Activated CD4-positive, alpha-beta T cell treated with anti-CD3 and anti-CD28 coated beads, Interleukin-2, amount 10 ng/mL, durations not matched to agents 7 days and 5 days (primary cell): ENCODE measurements around the gene VSTM4. TPM values are rescaled to one million over a fixed set of nuclear protein-coding genes. Genes with fewer than 3 reads are reported as not detected.

Source experiments
- CTCF ChIA-PET: fragments of 350-600 bp; sonication (Branson Sonifier 250); formaldehyde crosslinking; loops from one replicate; lab custom pipeline; 2021; ENCODE audit warnings: antibody characterized with exemption; lab: Charles Lee
- POLR2A ChIA-PET: fragments of 350-600 bp; sonication (Branson Sonifier 250); formaldehyde crosslinking; loops from one replicate; lab custom pipeline; 2021; ENCODE audit warnings: antibody characterized with exemption; lab: Charles Lee
- DNase-seq: peaks from one replicate; pipeline ENCODE4 v3.0.0-alpha.2; 2020
- H3K27ac Mint-ChIP-seq: one replicate; pipeline ENCODE4 v1.8.0; 2021; ENCODE audit warnings: mild to moderate bottlenecking, moderate library complexity, mixed read lengths
- H3K27me3 Mint-ChIP-seq: one replicate; pipeline ENCODE4 v1.8.0; 2021; ENCODE audit warnings: mixed read lengths
- H3K36me3 Mint-ChIP-seq: one replicate; pipeline ENCODE4 v1.8.0; 2021; ENCODE audit warnings: low read depth, mixed read lengths
- H3K4me1 Mint-ChIP-seq: one replicate; pipeline ENCODE4 v1.8.0; 2021; ENCODE audit warnings: mixed read lengths
- H3K4me3 Mint-ChIP-seq: one replicate; pipeline ENCODE4 v1.8.0; 2021; ENCODE audit warnings: mild to moderate bottlenecking, moderate library complexity, mixed read lengths
- H3K9me3 Mint-ChIP-seq: one replicate; pipeline ENCODE4 v1.8.0; 2021; ENCODE audit warnings: mixed read lengths
- total RNA-seq, 2 experiments: library from RNA; stranded (reverse); gene quantifications; one replicate each; pipeline ENCODE4 v1.2.3, GENCODE V29; 2021

Gene VSTM4
- total RNA-seq, 2 experiments from 2014 or later: 0.12 to 0.15 TPM

- H3K9me3 Mint-ChIP-seq: peaks cover 8% of the 10 kb centered on the region
- peaks cover 2% of the 10 kb centered on the region for H3K27me3 Mint-ChIP-seq
- CTCF ChIA-PET: no interaction called here
- POLR2A ChIA-PET: interaction anchor here (0.6 kb wide), 1 partner anchor 104 kb away, joined by 3 read pairs; no protein-coding TSS in a partner anchor
- no peak for DNase-seq
- H3K36me3 Mint-ChIP-seq: peaks cover 1% of the 10 kb centered on the region
- H3K27ac Mint-ChIP-seq: no peak overlapping the region
- no peak overlapping the region for H3K4me3 Mint-ChIP-seq
- no peaks in the 10 kb centered on the region for H3K4me1 Mint-ChIP-seq
Measured at GRCh38 chr10:49091450-49092210, 23.7 kb downstream of the VSTM4 start.

GRCh38 chr10:49090696-49091380 is 24.5 kb downstream of the VSTM4 start:
- Mint-ChIP-seq H3K9me3 (peaks cover 12% of the 10 kb centered on the region), H3K36me3 (peaks cover 1% of the 10 kb centered on the region), H3K4me3 (no peak overlapping the region), H3K27ac (no peak overlapping the region), H3K27me3 (peaks cover 2% of the 10 kb centered on the region), H3K4me1 (no peaks in the 10 kb centered on the region)
- CTCF ChIA-PET: no interaction called here
- DNase-seq: no peak
- POLR2A ChIA-PET: no interaction called here

GRCh38 chr10:49090189-49090575 is 25.1 kb downstream of the VSTM4 start:
- Mint-ChIP-seq H3K36me3 (peaks cover 1% of the 10 kb centered on the region), H3K4me3 (no peak overlapping the region), H3K27me3 (peaks cover 2% of the 10 kb centered on the region), H3K4me1 (no peaks in the 10 kb centered on the region), H3K27ac (no peak overlapping the region), H3K9me3 (peaks cover 14% of the 10 kb centered on the region)
- CTCF ChIA-PET: no interaction called here
- DNase-seq: no peak
- POLR2A ChIA-PET: no interaction called here

- no peak for DNase-seq
- CTCF ChIA-PET: interaction anchor here (1.1 kb wide), 1 partner anchor 10 kb away, joined by 3 read pairs; no protein-coding TSS in a partner anchor
- H3K36me3 Mint-ChIP-seq: peaks cover 1% of the 10 kb centered on the region
- no peak overlapping the region for H3K4me3 Mint-ChIP-seq
- H3K27ac Mint-ChIP-seq: no peak overlapping the region
- POLR2A ChIA-PET: no interaction called here
- H3K27me3 Mint-ChIP-seq: peaks cover 2% of the 10 kb centered on the region
- peaks cover 15% of the 10 kb centered on the region for H3K9me3 Mint-ChIP-seq
- no peaks in the 10 kb centered on the region for H3K4me1 Mint-ChIP-seq
Measured at GRCh38 chr10:49089557-49090188, 25.6 kb downstream of the VSTM4 start.

- peaks cover 2% of the 10 kb centered on the region for H3K27me3 Mint-ChIP-seq
- no peak overlapping the region for H3K27ac Mint-ChIP-seq
- ChIA-PET CTCF (interaction anchor here (0.6 to 1.4 kb wide), 3 partner anchors 9 to 561 kb away, joined by 3 to 5 read pairs (median 4); no protein-coding TSS in a partner anchor), POLR2A (no interaction called here)
- H3K4me3 Mint-ChIP-seq: no peak overlapping the region
- peaks cover 16% of the 10 kb centered on the region for H3K9me3 Mint-ChIP-seq
- H3K4me1 Mint-ChIP-seq: no peaks in the 10 kb centered on the region
- H3K36me3 Mint-ChIP-seq: peaks cover 1% of the 10 kb centered on the region
- no peak for DNase-seq
Measured at GRCh38 chr10:49089152-49089551, 26.2 kb downstream of the VSTM4 start.

- Mint-ChIP-seq H3K36me3 (peaks cover 1% of the 10 kb centered on the region), H3K9me3 (peaks cover 16% of the 10 kb centered on the region), H3K4me1 (no peaks in the 10 kb centered on the region), H3K27me3 (peaks cover 2% of the 10 kb centered on the region), H3K4me3 (no peak overlapping the region), H3K27ac (no peak overlapping the region)
- CTCF ChIA-PET: no interaction called here
- POLR2A ChIA-PET: no interaction called here
- DNase-seq: no peak
Measured at GRCh38 chr10:49086889-49087288, 28.4 kb downstream of the VSTM4 start.

- DNase-seq: no peak
Measured at GRCh38 chr10:49083261-49083660, 32.1 kb downstream of the VSTM4 start.

GRCh38 chr10:49082766-49083165 is 32.6 kb downstream of the VSTM4 start:
- Mint-ChIP-seq H3K36me3 (peaks cover 1% of the 10 kb centered on the region), H3K4me1 (peaks cover 10% of the 10 kb centered on the region), H3K27me3 (peaks cover 5% of the 10 kb centered on the region), H3K4me3 (no peak overlapping the region), H3K9me3 (peaks cover 16% of the 10 kb centered on the region), H3K27ac (no peak overlapping the region)
- DNase-seq: no peak
- CTCF ChIA-PET: interaction anchor here (0.7 to 1.1 kb wide), 2 partner anchors 9 to 32 kb away, joined by 3 to 4 read pairs; partner anchors contain the start of gene VSTM4
- POLR2A ChIA-PET: no interaction called here

More at GRCh38 chr10:49083261-49083660, 32.1 kb downstream of the VSTM4 start:
- peaks cover 16% of the 10 kb centered on the region for H3K9me3 Mint-ChIP-seq
- H3K27ac Mint-ChIP-seq: no peak overlapping the region
- peaks cover 1% of the 10 kb centered on the region for H3K36me3 Mint-ChIP-seq
- no peak overlapping the region for H3K4me3 Mint-ChIP-seq
- POLR2A ChIA-PET: no interaction called here
- peaks cover 9% of the 10 kb centered on the region for H3K4me1 Mint-ChIP-seq
- CTCF ChIA-PET: interaction anchor here (0.7 to 1.1 kb wide), 2 partner anchors 9 to 32 kb away, joined by 3 to 4 read pairs; partner anchors contain the start of gene VSTM4
- peaks cover 5% of the 10 kb centered on the region for H3K27me3 Mint-ChIP-seq

- Mint-ChIP-seq H3K36me3 (no peaks in the 10 kb centered on the region), H3K27me3 (peaks cover 4% of the 10 kb centered on the region), H3K4me3 (no peak overlapping the region), H3K4me1 (peaks cover 16% of the 10 kb centered on the region), H3K27ac (no peak overlapping the region), H3K9me3 (peaks cover 8% of the 10 kb centered on the region)
- POLR2A ChIA-PET: no interaction called here
- DNase-seq: no peak
- CTCF ChIA-PET: no interaction called here
Measured at GRCh38 chr10:49081547-49082275, 33.6 kb downstream of the VSTM4 start.

GRCh38 chr10:49080965-49081364 is 34.4 kb downstream of the VSTM4 start:
- POLR2A ChIA-PET: no interaction called here
- peaks cover 20% of the 10 kb centered on the region for H3K4me1 Mint-ChIP-seq
- no peak overlapping the region for H3K4me3 Mint-ChIP-seq
- no peak overlapping the region for H3K27ac Mint-ChIP-seq
- CTCF ChIA-PET: interaction anchor here (1.2 kb wide), 1 partner anchor 8 kb away, joined by 3 read pairs; no protein-coding TSS in a partner anchor
- no peak for DNase-seq
- H3K27me3 Mint-ChIP-seq: peaks cover 4% of the 10 kb centered on the region
- H3K9me3 Mint-ChIP-seq: peaks cover 4% of the 10 kb centered on the region
- H3K36me3 Mint-ChIP-seq: no peaks in the 10 kb centered on the region

- Mint-ChIP-seq H3K4me1 (peaks cover 20% of the 10 kb centered on the region), H3K36me3 (no peaks in the 10 kb centered on the region), H3K4me3 (no peak overlapping the region), H3K9me3 (peaks cover 2% of the 10 kb centered on the region), H3K27ac (no peak overlapping the region), H3K27me3 (peaks cover 4% of the 10 kb centered on the region)
- ChIA-PET POLR2A (no interaction called here), CTCF (interaction anchor here (1.2 kb wide), 1 partner anchor 9 kb away, joined by 3 read pairs; no protein-coding TSS in a partner anchor)
- no peak for DNase-seq
Measured at GRCh38 chr10:49080071-49080470, 35.3 kb downstream of the VSTM4 start.

GRCh38 chr10:49079499-49079898 is 35.8 kb downstream of the VSTM4 start:
- no peak for DNase-seq
- H3K27ac Mint-ChIP-seq: no peak overlapping the region
- ChIA-PET CTCF (interaction anchor here (1.2 kb wide), 1 partner anchor 9 kb away, joined by 3 read pairs; no protein-coding TSS in a partner anchor), POLR2A (no interaction called here)
- H3K4me1 Mint-ChIP-seq: peaks cover 20% of the 10 kb centered on the region
- H3K27me3 Mint-ChIP-seq: peaks cover 4% of the 10 kb centered on the region
- no peaks in the 10 kb centered on the region for H3K9me3 Mint-ChIP-seq
- H3K36me3 Mint-ChIP-seq: no peaks in the 10 kb centered on the region
- no peak overlapping the region for H3K4me3 Mint-ChIP-seq
